ENCODE data around the gene NR1H2.

Gene NR1H2

DNA sequence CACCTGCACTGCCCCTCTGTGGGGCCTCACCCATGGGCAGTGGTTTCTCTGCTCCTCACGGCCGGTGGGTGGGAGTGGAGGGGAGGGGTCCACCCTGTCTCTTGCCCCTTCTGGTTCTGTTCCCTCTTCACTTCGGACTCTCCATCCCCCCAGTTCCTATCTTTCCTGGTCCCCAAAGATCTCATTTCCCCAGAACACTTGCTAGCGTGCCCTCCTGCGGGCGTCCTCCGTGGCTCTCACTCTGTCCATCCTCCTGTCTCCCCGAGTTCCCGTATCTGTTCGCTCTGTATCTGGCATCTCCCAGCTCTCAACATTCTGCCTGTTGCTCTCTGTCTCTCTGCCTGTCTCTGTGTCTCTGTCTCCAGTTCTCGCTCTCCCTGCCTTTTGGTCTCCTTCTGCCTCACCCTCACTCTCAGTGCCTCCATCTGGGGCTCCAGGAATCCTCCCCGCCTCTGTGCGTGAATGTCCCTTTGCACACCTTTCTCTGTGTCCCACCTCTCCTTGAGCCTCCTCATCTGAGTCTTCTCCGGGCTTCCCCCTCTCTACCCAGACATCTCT lies 42.8 kb downstream of the NR1H2 start:
- DNase-seq (ENCODE audit: low spot score) = no peak
- in situ Hi-C loops (cut with MboI; ENCODE audit: low pct_unique_long_range_greater_than_20kb, low sequenced_read_pairs, unreplicated experiment) = no loop called here

GRCh38 chr19:50419580-50420035 lies 43.4 kb downstream of the NR1H2 start:
- peak; percentile 71 for DNase-seq (ENCODE audit: low spot score)
- in situ Hi-C loops (cut with MboI; ENCODE audit: low pct_unique_long_range_greater_than_20kb, low sequenced_read_pairs, unreplicated experiment) = no loop called here
- no peak for TF ChIP-seq CTCF (IDR thresholded peaks at IDR 0.05; ENCODE audit: extremely low read depth, insufficient read depth, missing control alignments)

More for the DNA sequence above, 42.8 kb downstream of the NR1H2 start:
- no peak for TF ChIP-seq CTCF (IDR thresholded peaks at IDR 0.05; ENCODE audit: extremely low read depth, insufficient read depth, missing control alignments)

- no peak for TF ChIP-seq CTCF (IDR thresholded peaks at IDR 0.05; ENCODE audit: extremely low read depth, insufficient read depth, missing control alignments)
- no peak for DNase-seq (ENCODE audit: low spot score)
- in situ Hi-C loops (cut with MboI; ENCODE audit: low pct_unique_long_range_greater_than_20kb, low sequenced_read_pairs, unreplicated experiment) = no loop called here
These were observed 43.9 kb downstream of the NR1H2 start for GRCh38 chr19:50420127-50420526.

- no peak for DNase-seq (ENCODE audit: low spot score)
- no peak for TF ChIP-seq CTCF (IDR thresholded peaks at IDR 0.05; ENCODE audit: extremely low read depth, insufficient read depth, missing control alignments)
- in situ Hi-C loops (cut with MboI; ENCODE audit: low pct_unique_long_range_greater_than_20kb, low sequenced_read_pairs, unreplicated experiment) = no loop called here
These were observed 44.6 kb downstream of the NR1H2 start for GRCh38 chr19:50420808-50421207.

DNA sequence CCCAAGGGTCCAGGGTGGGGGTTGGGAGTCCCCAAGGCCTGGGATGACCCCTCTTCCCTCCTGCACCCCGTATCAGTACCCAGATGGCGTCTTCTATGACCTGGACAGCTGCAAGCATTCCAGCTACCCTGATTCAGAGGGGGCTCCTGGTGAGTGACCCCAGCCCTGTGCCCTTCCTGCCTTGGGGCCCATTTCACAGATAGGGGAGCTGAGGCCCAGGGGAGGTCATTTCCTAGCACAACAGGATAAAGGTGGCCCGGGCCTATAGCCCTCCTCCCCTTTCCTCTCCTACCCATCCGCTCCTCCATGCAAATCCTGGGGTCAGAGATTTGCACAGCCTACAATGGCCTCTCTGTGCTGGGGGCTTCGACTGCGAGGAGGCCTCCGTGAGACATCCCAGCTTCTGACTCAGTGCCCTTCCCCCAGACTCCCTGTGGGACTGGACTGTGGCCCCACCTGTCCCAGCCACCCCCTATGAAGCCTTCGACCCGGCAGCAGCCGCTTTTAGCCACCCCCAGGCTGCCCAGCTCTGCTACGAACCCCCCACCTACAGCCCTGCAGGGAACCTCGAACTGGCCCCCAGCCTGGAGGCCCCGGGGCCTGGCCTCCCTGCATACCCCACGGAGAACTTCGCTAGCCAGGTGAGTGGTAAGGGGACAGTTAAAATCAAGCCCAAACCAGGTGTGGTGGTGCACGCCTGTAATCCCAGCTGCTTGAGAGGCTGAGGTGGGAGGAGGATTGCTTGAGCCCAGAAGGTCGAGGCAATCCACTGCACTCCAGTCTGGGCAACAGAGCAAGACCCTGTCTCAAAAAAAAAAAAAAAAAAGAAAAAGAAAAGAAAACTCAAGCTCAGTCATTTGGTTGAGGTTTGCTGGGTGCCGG lies 46.4 kb downstream of the NR1H2 start:
- in situ Hi-C loops (cut with MboI; ENCODE audit: low pct_unique_long_range_greater_than_20kb, low sequenced_read_pairs, unreplicated experiment) = no loop called here
- DNase-seq (ENCODE audit: low spot score) = no peak
- no peak for TF ChIP-seq CTCF (IDR thresholded peaks at IDR 0.05; ENCODE audit: extremely low read depth, insufficient read depth, missing control alignments)

DNA sequence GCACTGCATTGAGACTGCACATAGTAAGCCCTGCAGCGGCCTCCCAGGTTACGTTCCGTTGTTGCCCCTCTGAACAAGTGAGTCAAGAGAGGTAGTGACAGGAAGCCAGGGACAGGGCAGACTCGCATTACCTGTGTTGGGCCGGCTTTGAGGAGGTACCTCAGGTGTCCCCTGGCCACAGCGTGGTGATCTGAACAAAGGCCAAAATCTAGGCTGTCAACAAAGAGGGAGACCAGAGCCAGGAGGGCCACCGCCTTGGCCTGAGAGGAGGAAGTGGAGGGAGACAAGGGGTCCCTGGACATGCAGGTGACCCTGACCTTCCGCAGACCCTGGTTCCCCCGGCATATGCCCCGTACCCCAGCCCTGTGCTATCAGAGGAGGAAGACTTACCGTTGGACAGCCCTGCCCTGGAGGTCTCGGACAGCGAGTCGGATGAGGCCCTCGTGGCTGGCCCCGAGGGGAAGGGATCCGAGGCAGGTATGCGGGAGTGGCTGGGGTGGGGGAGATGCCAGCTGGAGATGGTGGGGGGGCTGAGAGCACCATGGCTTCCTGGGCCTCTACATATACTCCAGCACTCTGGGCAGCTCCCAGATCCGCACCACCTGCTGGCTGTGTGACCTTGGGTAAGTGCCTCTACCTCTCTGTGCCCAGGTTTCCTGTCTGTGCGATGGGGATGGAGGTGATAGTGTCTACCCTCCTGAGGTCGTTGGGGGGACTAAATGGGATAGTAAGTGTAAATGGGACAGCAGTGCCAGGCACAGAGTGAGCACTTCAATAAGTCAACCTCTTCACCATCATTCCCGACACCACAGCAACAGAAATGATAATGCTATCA lies 47.2 kb downstream of the NR1H2 start:
- no peak for DNase-seq (ENCODE audit: low spot score)
- TF ChIP-seq CTCF (IDR thresholded peaks at IDR 0.05; ENCODE audit: extremely low read depth, insufficient read depth, missing control alignments) = no peak
- in situ Hi-C loops (cut with MboI; ENCODE audit: low pct_unique_long_range_greater_than_20kb, low sequenced_read_pairs, unreplicated experiment) = no loop called here

Measured in GM13977 (cell line).